ENCODE measurements around the gene SDHC.

The SDHC gene

DNA sequence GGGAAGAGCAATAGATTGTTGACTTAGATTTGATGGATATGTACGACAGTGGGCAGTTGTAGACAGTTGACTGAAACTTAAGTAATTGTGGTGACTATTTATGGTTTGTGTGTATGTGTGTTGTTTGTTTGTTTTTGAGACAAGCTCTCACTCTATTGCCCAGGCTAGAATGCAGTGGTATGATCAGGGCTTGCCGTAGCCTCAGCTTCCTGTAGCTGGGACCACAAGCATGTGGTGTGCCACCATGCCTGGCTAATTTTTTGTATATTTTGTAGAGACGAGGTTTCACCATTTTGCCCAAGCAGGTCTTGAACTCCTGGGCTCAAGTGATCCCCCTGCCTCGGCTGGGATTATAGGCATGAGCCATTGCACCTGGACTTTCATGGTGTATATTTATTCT is 9.8 kb downstream of the SDHC start:
- no peak for TF ChIP-seq POLR2AphosphoS5 (IDR thresholded peaks at IDR 0.05; ENCODE audit: borderline replicate concordance, low read depth, low read length)
- no peak for TF ChIP-seq FOXP2 (optimal IDR thresholded peaks at IDR 0.05; ENCODE audit: control extremely low read depth, extremely low read length, insufficient read depth)
- TF ChIP-seq EZH2 (IDR thresholded peaks at IDR 0.05) = no peak
- H3K9me3 ChIP-seq (ENCODE audit: low read depth, low read length) = no peaks in the 10 kb centered on the region
- peaks cover 24% of the 10 kb centered on the region for H3K36me3 ChIP-seq (ENCODE audit: insufficient read depth, low read length)
- H3K4me3 ChIP-seq = no peak overlapping the region
- no peak for DNase-seq (ENCODE audit: low read depth, low spot score)
- no peak overlapping the region for H3K9ac ChIP-seq (ENCODE audit: insufficient read length)
- H3K27ac ChIP-seq = no peak overlapping the region

DNA sequence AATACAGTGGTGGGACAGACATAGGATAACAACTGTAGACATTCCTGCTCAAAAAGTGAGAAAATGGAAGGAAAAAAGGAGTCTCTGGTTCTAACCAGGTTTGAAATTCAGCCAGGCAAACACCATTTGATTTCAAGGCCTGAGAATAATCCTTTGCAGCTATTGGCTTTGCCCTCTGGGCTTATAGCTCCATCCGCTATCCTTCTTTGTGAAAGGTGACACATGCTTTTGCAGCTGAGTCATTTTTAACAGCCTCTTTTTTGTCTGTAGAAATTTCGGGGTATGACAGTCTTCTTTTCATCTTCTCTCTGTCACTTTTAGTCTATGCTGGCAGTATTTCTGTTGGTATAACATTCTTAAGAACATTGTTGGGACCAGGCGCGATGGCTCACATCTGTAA is 16.2 kb downstream of the SDHC start:
- Histone ChIP-seq H3K4me3 (no peak overlapping the region), H3K36me3 (ENCODE audit: insufficient read depth, low read length) (peaks cover 62% of the 10 kb centered on the region), H3K27ac (peak overlapping the region; percentile 19; the same call in 1 of the 2 replicates), H3K9ac (ENCODE audit: insufficient read length) (no peak overlapping the region), H3K9me3 (ENCODE audit: low read depth, low read length) (no peaks in the 10 kb centered on the region)
- TF ChIP-seq EZH2 (IDR thresholded peaks at IDR 0.05) (no peak), POLR2AphosphoS5 (IDR thresholded peaks at IDR 0.05; ENCODE audit: borderline replicate concordance, low read depth, low read length) (no peak), FOXP2 (optimal IDR thresholded peaks at IDR 0.05; ENCODE audit: control extremely low read depth, extremely low read length, insufficient read depth) (no peak)
- DNase-seq (ENCODE audit: low read depth, low spot score) = no peak

DNA sequence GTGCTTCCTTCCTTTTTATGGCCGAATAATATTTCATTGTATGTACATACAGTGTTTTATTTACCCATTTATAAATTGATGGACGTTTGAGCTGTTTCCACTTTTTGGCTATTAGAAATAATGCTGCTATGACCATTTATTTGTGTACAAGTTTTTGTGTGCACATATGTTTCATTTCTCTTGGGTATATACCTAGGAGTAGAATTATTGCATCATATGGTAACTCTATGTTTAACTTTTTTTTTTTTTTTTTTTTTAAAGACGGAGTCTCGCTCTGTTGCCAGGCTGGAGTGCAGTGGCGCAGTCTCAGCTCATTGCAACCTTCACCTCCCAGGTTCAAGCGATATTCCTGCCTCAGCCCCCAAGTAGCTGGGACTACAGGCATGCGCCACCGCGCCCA is 19.0 kb downstream of the SDHC start:
- Histone ChIP-seq H3K4me3 (no peak overlapping the region), H3K9ac (ENCODE audit: insufficient read length) (no peak overlapping the region), H3K9me3 (ENCODE audit: low read depth, low read length) (no peaks in the 10 kb centered on the region), H3K36me3 (ENCODE audit: insufficient read depth, low read length) (peaks cover 49% of the 10 kb centered on the region), H3K27ac (no peak overlapping the region)
- DNase-seq (ENCODE audit: low read depth, low spot score) = no peak
- TF ChIP-seq FOXP2 (optimal IDR thresholded peaks at IDR 0.05; ENCODE audit: control extremely low read depth, extremely low read length, insufficient read depth) = no peak
- TF ChIP-seq POLR2AphosphoS5 (IDR thresholded peaks at IDR 0.05; ENCODE audit: borderline replicate concordance, low read depth, low read length) = no peak
- TF ChIP-seq EZH2 (IDR thresholded peaks at IDR 0.05) = no peak

DNA sequence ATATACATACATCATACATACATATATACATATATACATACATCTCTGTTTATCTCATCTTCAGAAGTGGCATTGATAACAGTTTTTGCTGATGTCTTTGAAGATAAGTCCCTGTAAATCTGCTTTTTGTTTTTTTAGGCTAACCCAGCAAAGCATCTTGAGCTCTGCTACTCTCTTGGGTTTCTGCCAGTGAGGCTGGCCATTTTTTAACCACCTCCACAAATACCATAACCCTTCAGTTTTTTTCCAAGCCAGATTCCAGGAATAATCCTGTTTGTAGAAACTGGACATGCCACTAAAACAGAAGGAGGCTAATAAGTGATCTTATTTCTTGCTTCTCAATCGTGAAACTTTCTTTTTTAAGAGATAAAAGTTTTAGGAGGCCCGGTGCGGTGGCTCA is 21.6 kb downstream of the SDHC start:
- no peak for DNase-seq (ENCODE audit: low read depth, low spot score)
- TF ChIP-seq POLR2AphosphoS5 (IDR thresholded peaks at IDR 0.05; ENCODE audit: borderline replicate concordance, low read depth, low read length) = no peak
- Histone ChIP-seq H3K9me3 (ENCODE audit: low read depth, low read length) (no peaks in the 10 kb centered on the region), H3K4me3 (no peak overlapping the region), H3K9ac (ENCODE audit: insufficient read length) (no peak overlapping the region), H3K36me3 (ENCODE audit: insufficient read depth, low read length) (peaks cover 44% of the 10 kb centered on the region), H3K27ac (no peak overlapping the region)

DNA sequence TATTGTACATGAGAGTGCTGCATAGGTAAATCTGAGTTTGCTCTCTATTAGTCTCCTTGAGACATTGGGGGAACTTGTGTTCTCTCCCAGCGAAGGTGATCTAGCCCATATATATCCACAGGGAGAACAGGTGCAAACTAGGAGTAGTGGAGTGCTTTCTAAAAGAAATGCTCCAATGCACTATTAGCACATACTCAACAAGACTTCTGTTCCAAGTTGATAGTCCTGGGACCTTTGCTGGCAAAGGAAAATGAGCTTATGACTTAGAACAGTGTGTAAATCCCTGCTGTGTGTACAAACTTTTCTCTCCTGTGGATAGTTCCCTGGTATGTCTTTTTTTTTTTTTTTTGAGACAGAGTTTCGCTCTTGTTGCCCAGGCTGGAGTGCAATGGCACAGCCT is 28.0 kb downstream of the SDHC start:
- Histone ChIP-seq H3K9ac (ENCODE audit: insufficient read length) (no peak overlapping the region), H3K9me3 (ENCODE audit: low read depth, low read length) (no peaks in the 10 kb centered on the region), H3K4me3 (no peak overlapping the region), H3K36me3 (ENCODE audit: insufficient read depth, low read length) (peaks cover 54% of the 10 kb centered on the region), H3K27ac (no peak overlapping the region)
- TF ChIP-seq POLR2AphosphoS5 (IDR thresholded peaks at IDR 0.05; ENCODE audit: borderline replicate concordance, low read depth, low read length) (no peak), FOXP2 (optimal IDR thresholded peaks at IDR 0.05; ENCODE audit: control extremely low read depth, extremely low read length, insufficient read depth) (no peak), EZH2 (IDR thresholded peaks at IDR 0.05) (no peak)
- DNase-seq (ENCODE audit: low read depth, low spot score) = no peak

DNA sequence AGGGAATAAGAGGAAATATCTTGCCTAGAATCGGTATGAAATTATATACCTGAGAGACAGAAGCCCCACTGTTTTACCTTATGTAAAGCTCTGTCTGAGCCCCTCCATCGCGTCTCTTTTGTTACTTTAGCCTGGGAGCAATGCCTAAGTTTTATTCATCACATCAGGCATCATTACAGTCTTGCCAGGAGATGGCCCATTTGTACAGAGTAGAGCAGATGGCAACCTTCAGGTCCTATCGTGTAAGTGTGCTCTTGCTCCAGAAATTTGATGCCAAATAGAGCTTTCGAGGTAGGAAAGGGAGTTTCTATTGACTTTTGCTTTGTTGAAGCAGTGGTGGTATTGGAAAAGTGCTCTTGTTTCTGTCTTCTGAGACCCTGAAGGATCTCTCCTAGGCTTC is 28.6 kb downstream of the SDHC start:
- Histone ChIP-seq H3K36me3 (ENCODE audit: insufficient read depth, low read length) (peaks cover 54% of the 10 kb centered on the region), H3K9me3 (ENCODE audit: low read depth, low read length) (no peaks in the 10 kb centered on the region), H3K27ac (no peak overlapping the region), H3K9ac (ENCODE audit: insufficient read length) (no peak overlapping the region), H3K4me3 (no peak overlapping the region)
- no peak for DNase-seq (ENCODE audit: low read depth, low spot score)
- TF ChIP-seq FOXP2 (optimal IDR thresholded peaks at IDR 0.05; ENCODE audit: control extremely low read depth, extremely low read length, insufficient read depth) = no peak
- no peak for TF ChIP-seq EZH2 (IDR thresholded peaks at IDR 0.05)
- no peak for TF ChIP-seq POLR2AphosphoS5 (IDR thresholded peaks at IDR 0.05; ENCODE audit: borderline replicate concordance, low read depth, low read length)

DNA sequence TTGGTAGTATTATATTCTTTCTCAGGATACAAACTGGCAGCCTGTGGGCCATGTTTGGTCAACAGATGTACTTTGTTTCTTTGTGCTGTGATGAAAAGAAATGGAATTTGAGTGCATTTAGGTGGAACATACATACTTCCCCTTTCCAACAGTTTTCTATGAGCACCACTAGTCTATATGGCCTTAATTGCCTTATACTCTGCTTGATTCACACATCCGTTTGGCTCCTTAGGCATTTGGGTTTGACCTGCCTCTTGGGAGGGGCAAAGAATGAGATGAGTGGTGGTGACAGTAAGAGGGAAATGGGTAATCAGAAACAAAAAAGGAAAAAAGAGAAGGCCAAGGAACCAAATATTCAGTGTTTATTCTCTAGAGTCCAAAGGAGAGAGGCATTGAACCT is 36.5 kb downstream of the SDHC start:
- Histone ChIP-seq H3K36me3 (ENCODE audit: insufficient read depth, low read length) (peaks cover 10% of the 10 kb centered on the region; the same call in 1 of the 2 replicates), H3K9ac (ENCODE audit: insufficient read length) (no peak overlapping the region), H3K4me3 (no peak overlapping the region), H3K27ac (no peak overlapping the region), H3K9me3 (ENCODE audit: low read depth, low read length) (no peaks in the 10 kb centered on the region)
- no peak for DNase-seq (ENCODE audit: low read depth, low spot score)
- no peak for TF ChIP-seq POLR2AphosphoS5 (IDR thresholded peaks at IDR 0.05; ENCODE audit: borderline replicate concordance, low read depth, low read length)
- no peak for TF ChIP-seq EZH2 (IDR thresholded peaks at IDR 0.05)
- TF ChIP-seq FOXP2 (optimal IDR thresholded peaks at IDR 0.05; ENCODE audit: control extremely low read depth, extremely low read length, insufficient read depth) = no peak

DNA sequence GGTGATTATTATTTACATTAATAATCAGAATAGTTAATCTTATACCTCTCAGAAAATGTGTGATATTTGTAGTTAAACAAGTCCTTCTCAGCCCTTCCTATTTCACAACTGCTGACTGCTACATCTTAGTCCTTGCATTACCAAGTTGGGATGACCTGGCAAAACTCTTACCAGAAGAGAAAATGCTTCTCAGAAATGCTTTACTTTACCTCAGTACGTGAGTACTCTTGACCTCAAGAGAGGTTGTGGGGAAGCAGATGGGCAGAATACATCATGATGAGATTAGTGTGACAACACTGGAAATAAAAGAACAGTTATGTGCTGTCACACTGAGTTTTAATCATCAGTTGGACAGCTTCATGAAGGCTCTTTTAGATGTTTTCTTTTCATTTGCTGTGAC is 37.3 kb downstream of the SDHC start:
- TF ChIP-seq FOXP2 (optimal IDR thresholded peaks at IDR 0.05; ENCODE audit: control extremely low read depth, extremely low read length, insufficient read depth) (no peak), POLR2AphosphoS5 (IDR thresholded peaks at IDR 0.05; ENCODE audit: borderline replicate concordance, low read depth, low read length) (no peak), EZH2 (IDR thresholded peaks at IDR 0.05) (no peak)
- no peak for DNase-seq (ENCODE audit: low read depth, low spot score)
- Histone ChIP-seq H3K27ac (no peak overlapping the region), H3K36me3 (ENCODE audit: insufficient read depth, low read length) (peaks cover 6% of the 10 kb centered on the region; the same call in 1 of the 2 replicates), H3K4me3 (no peak overlapping the region), H3K9ac (ENCODE audit: insufficient read length) (no peak overlapping the region), H3K9me3 (ENCODE audit: low read depth, low read length) (no peaks in the 10 kb centered on the region)

DNA sequence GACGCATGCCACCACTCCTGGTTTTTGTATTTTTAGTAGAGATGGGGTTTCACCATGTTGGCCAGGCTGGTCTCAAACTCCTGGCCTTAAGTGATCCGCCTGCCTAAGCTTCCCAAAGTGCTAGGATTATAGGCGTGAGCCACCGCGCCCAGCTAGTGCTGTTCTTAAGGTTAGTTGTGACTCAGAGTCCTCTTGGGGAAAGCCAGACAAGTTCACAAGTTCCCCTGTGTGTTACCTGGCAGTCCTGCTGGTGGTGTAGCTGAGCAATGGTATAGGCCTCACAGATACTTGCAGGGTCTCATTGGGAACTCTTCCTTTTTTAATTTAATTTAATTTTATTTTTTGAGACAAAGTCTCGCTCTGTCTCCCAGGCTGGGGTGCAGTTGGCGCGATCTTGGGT is 42.9 kb downstream of the SDHC start:
- TF ChIP-seq POLR2AphosphoS5 (IDR thresholded peaks at IDR 0.05; ENCODE audit: borderline replicate concordance, low read depth, low read length) (no peak), FOXP2 (optimal IDR thresholded peaks at IDR 0.05; ENCODE audit: control extremely low read depth, extremely low read length, insufficient read depth) (no peak), EZH2 (IDR thresholded peaks at IDR 0.05) (no peak)
- Histone ChIP-seq H3K9me3 (ENCODE audit: low read depth, low read length) (no peaks in the 10 kb centered on the region), H3K27ac (no peak overlapping the region), H3K4me3 (no peak overlapping the region), H3K9ac (ENCODE audit: insufficient read length) (no peak overlapping the region), H3K36me3 (ENCODE audit: insufficient read depth, low read length) (no peaks in the 10 kb centered on the region; the same call in 1 of the 2 replicates)
- no peak for DNase-seq (ENCODE audit: low read depth, low spot score)
